Activated B cell treated with CpG ODN at 0.5 μM for 24 hours (primary cell): ENCODE measurements around the gene SYNPR. TPM values are rescaled to one million over a fixed set of nuclear protein-coding genes. Genes with fewer than 3 reads are reported as not detected.

Experiments used
- ATAC-seq: fragments of 200-7000 bp; cut with Tn5 transposase; one replicate; pipeline ENCODE4 v1.10.0; 2021; ENCODE audit warnings: low read depth, mild to moderate bottlenecking, moderate library complexity
- CTCF ChIA-PET: fragments of 350-600 bp; sonication (Branson Sonifier 250); formaldehyde crosslinking; loops from one replicate; lab custom pipeline; 2021; ENCODE audit warnings: antibody characterized with exemption; lab: Charles Lee
- POLR2A ChIA-PET: fragments of 350-600 bp; sonication (Branson Sonifier 250); formaldehyde crosslinking; loops from one replicate; lab custom pipeline; 2021; ENCODE audit warnings: antibody characterized with exemption; lab: Charles Lee
- DNase-seq: peaks from one replicate; pipeline ENCODE4 v3.0.0; 2022
- H3K27ac Mint-ChIP-seq: one replicate; pipeline ENCODE4 v1.8.0; 2020; ENCODE audit warnings: mixed read lengths
- H3K27me3 Mint-ChIP-seq: one replicate; pipeline ENCODE4 v1.8.0; 2021; ENCODE audit warnings: mixed read lengths
- H3K36me3 Mint-ChIP-seq: one replicate; pipeline ENCODE4 v1.8.0; 2021; ENCODE audit warnings: low read depth, mixed read lengths
- H3K4me1 Mint-ChIP-seq: one replicate; pipeline ENCODE4 v1.8.0; 2021; ENCODE audit warnings: mixed read lengths
- H3K4me3 Mint-ChIP-seq: one replicate; pipeline ENCODE4 v1.8.0; 2020; ENCODE audit warnings: mild to moderate bottlenecking, mixed read lengths
- H3K9me3 Mint-ChIP-seq: one replicate; pipeline ENCODE4 v1.8.0; 2020; ENCODE audit warnings: mixed read lengths
- CTCF ChIP-seq: fragments of 200-600 bp; IDR thresholded peaks from one replicate; pipeline ENCODE4 v1.8.0; 2022; ENCODE audit warnings: antibody characterized with exemption, mild to moderate bottlenecking
- intact Hi-C: fragments of 100-400 bp; cut with micrococcal nuclease; formaldehyde crosslinking; loops from one replicate; pipeline ENCODE4 v1.15.1; 2024
- total RNA-seq: library from RNA; stranded (reverse); gene quantifications from 2 replicates; pipeline ENCODE4 v1.2.3, GENCODE V29; 2022

SYNPR gene
- total RNA-seq, 1 donor from 2014 or later = not detected

- POLR2A ChIA-PET = no interaction called here
- CTCF ChIA-PET = no interaction called here
- no peak for ATAC-seq
- H3K4me3 Mint-ChIP-seq = no peak overlapping the region
- no peaks in the 10 kb centered on the region for H3K9me3 Mint-ChIP-seq
- H3K27me3 Mint-ChIP-seq = no peaks in the 10 kb centered on the region
- H3K36me3 Mint-ChIP-seq = no peaks in the 10 kb centered on the region
- no peak for DNase-seq
- H3K4me1 Mint-ChIP-seq = no peaks in the 10 kb centered on the region
- H3K27ac Mint-ChIP-seq = no peak overlapping the region
- TF ChIP-seq CTCF = no peak
- intact Hi-C loops = no loop called here
These were observed 339.3 kb downstream of the SYNPR start for GRCh38 chr3:63617391-63617790.

- H3K36me3 Mint-ChIP-seq = no peaks in the 10 kb centered on the region
- no peak overlapping the region for H3K27ac Mint-ChIP-seq
- ChIA-PET POLR2A (no interaction called here), CTCF (no interaction called here)
- DNase-seq (no peak), ATAC-seq (no peak)
- H3K9me3 Mint-ChIP-seq = no peaks in the 10 kb centered on the region
- H3K4me1 Mint-ChIP-seq = no peaks in the 10 kb centered on the region
- no peaks in the 10 kb centered on the region for H3K27me3 Mint-ChIP-seq
- intact Hi-C loops = no loop called here
- no peak for TF ChIP-seq CTCF
- no peak overlapping the region for H3K4me3 Mint-ChIP-seq
These were observed 346.9 kb downstream of the SYNPR start for GRCh38 chr3:63624941-63625560.

GRCh38 chr3:63631670-63632069, 353.6 kb downstream of the SYNPR start:
- Mint-ChIP-seq H3K9me3 (no peaks in the 10 kb centered on the region), H3K36me3 (no peaks in the 10 kb centered on the region), H3K27ac (no peak overlapping the region), H3K4me1 (no peaks in the 10 kb centered on the region), H3K4me3 (no peak overlapping the region), H3K27me3 (no peaks in the 10 kb centered on the region)
- ChIA-PET CTCF (no interaction called here), POLR2A (no interaction called here)
- no peak for ATAC-seq
- intact Hi-C loops = no loop called here
- no peak for TF ChIP-seq CTCF
- DNase-seq = no peak

- intact Hi-C loops = no loop called here
- no peak for TF ChIP-seq CTCF
- ChIA-PET POLR2A (no interaction called here), CTCF (no interaction called here)
- no peaks in the 10 kb centered on the region for H3K36me3 Mint-ChIP-seq
- no peak for DNase-seq
- peaks cover 3% of the 10 kb centered on the region for H3K9me3 Mint-ChIP-seq
- H3K4me1 Mint-ChIP-seq = no peaks in the 10 kb centered on the region
- H3K27me3 Mint-ChIP-seq = no peaks in the 10 kb centered on the region
- ATAC-seq = no peak
- no peak overlapping the region for H3K4me3 Mint-ChIP-seq
- H3K27ac Mint-ChIP-seq = no peak overlapping the region
These were observed 357.1 kb downstream of the SYNPR start for GRCh38 chr3:63635186-63635585.

GRCh38 chr3:63639806-63640205, 361.7 kb downstream of the SYNPR start:
- POLR2A ChIA-PET = no interaction called here
- no peak for ATAC-seq
- CTCF ChIA-PET = no interaction called here
- H3K4me1 Mint-ChIP-seq = no peaks in the 10 kb centered on the region
- H3K4me3 Mint-ChIP-seq = no peak overlapping the region
- H3K9me3 Mint-ChIP-seq = peaks cover 7% of the 10 kb centered on the region
- DNase-seq = no peak
- no peak for TF ChIP-seq CTCF
- no peak overlapping the region for H3K27ac Mint-ChIP-seq
- H3K36me3 Mint-ChIP-seq = no peaks in the 10 kb centered on the region
- intact Hi-C loops = no loop called here
- no peaks in the 10 kb centered on the region for H3K27me3 Mint-ChIP-seq
